H1 (cell line): Measurements from ENCODE around the gene SURF2.

Experiments
- JUN ChIP-seq: IDR thresholded peaks from 2 replicates; pipeline ENCODE4 v1.6.1; 2011; ENCODE audit warnings: low read depth, mild to moderate bottlenecking, improper control_type of control experiment, low read length
- JUND ChIP-seq: IDR thresholded peaks from 2 replicates; pipeline ENCODE4 v1.6.1; 2011; ENCODE audit warnings: mild to moderate bottlenecking, improper control_type of control experiment, low read length
- POLR2A ChIP-seq, 2 experiments: IDR thresholded peaks; 1 replicate in 1 of 2; 2 replicates in 1 of 2; pipeline ENCODE4 v1.6.1; 2011; ENCODE audit warnings: low read depth in 2 of 2, low read length in 2 of 2, mild to moderate bottlenecking in 2 of 2; ENCODE audit errors: control extremely low read depth in 1 of 2
- SIN3A ChIP-seq, 2 experiments: IDR thresholded peaks in 1 of 2; conservative IDR thresholded peaks in 1 of 2; 2 replicates each; pipeline ENCODE4 v1.6.1; 2011 to 2012; ENCODE audit warnings: low read length in 2 of 2, improper control_type of control experiment in 1 of 2, low read depth in 1 of 2, mild to moderate bottlenecking in 1 of 2
- ZNF274 ChIP-seq: IDR thresholded peaks from 2 replicates; pipeline ENCODE4 v1.7.0; 2012; ENCODE audit warnings: low read length, borderline replicate concordance; ENCODE audit errors: extremely low read depth

GRCh38 chr9:133370685-133371084 is 14.3 kb downstream of the SURF2 start:
- TF ChIP-seq POLR2A (IDR thresholded peaks at IDR 0.05; ENCODE audit: control extremely low read depth in 1 of 2, low read depth in 2 of 2, low read length in 2 of 2) (no peak), JUN (no peak), JUND (no peak), ZNF274 (no peak), SIN3A (conservative IDR thresholded peaks at IDR 0.05 in 1 of 2, IDR thresholded peaks at IDR 0.05 in 1 of 2; ENCODE audit: low read depth in 1 of 2, low read length in 2 of 2) (no peak)
